Smooth muscle cell (in vitro differentiated cells): ENCODE measurements around the gene FCRL3. TPM values are rescaled to one million over a fixed set of nuclear protein-coding genes. Genes with fewer than 3 reads are reported as not detected.

Source experiments
- DNase-seq: peaks from one replicate; lab custom pipeline; 2025; ENCODE audit not compliant: unreplicated experiment; lab: John Stamatoyannopoulos, UW
- H2AFZ ChIP-seq: fragments of 200-600 bp; sonication (generic); 2 replicates; pipeline ENCODE4 v1.6.0; 2016; ENCODE audit warnings: antibody characterized with exemption, low read depth, mild to moderate bottlenecking
- H3F3A ChIP-seq: fragments of 200-600 bp; sonication (generic); 2 replicates; pipeline ENCODE4 v1.6.0; 2017; ENCODE audit warnings: antibody characterized with exemption, low read depth
- H3K27ac ChIP-seq: fragments of 200-600 bp; sonication (generic); 2 replicates; pipeline ENCODE4 v1.5.1; 2016; ENCODE audit warnings: low read depth, mild to moderate bottlenecking
- H3K27me3 ChIP-seq: fragments of 200-600 bp; sonication (generic); 2 replicates; pipeline ENCODE4 v1.6.1; 2016; ENCODE audit warnings: low read depth, mild to moderate bottlenecking
- H3K36me3 ChIP-seq: fragments of 200-600 bp; sonication (generic); 2 replicates; pipeline ENCODE4 v1.5.1; 2016; ENCODE audit warnings: low read depth
- H3K4me1 ChIP-seq: fragments of 200-600 bp; sonication (generic); 2 replicates; pipeline ENCODE4 v1.5.1; 2016; ENCODE audit warnings: low read depth
- H3K4me2 ChIP-seq: fragments of 200-600 bp; sonication (generic); 2 replicates; pipeline ENCODE4 v1.6.0; 2016; ENCODE audit warnings: mild to moderate bottlenecking
- H3K4me3 ChIP-seq: fragments of 200-600 bp; sonication (generic); 2 replicates; pipeline ENCODE4 v1.5.1; 2016; ENCODE audit warnings: mild to moderate bottlenecking
- H3K79me2 ChIP-seq: fragments of 200-600 bp; sonication (generic); 2 replicates; pipeline ENCODE4 v1.6.0; 2016; ENCODE audit warnings: low read depth, mild to moderate bottlenecking
- H3K9ac ChIP-seq: fragments of 200-600 bp; sonication (generic); 2 replicates; pipeline ENCODE4 v1.6.0; 2016; ENCODE audit warnings: low read depth
- H3K9me3 ChIP-seq: fragments of 200-600 bp; sonication (generic); replicated peaks from 2 replicates; pipeline ENCODE4 v1.5.1; 2016; ENCODE audit warnings: low read depth
- H4K20me1 ChIP-seq: fragments of 200-600 bp; sonication (generic); 2 replicates; pipeline ENCODE4 v1.6.0; 2016; ENCODE audit warnings: low read depth
- CTCF ChIP-seq: fragments of 200-600 bp; sonication (generic); IDR thresholded peaks from 2 replicates; pipeline ENCODE4 v1.5.1; 2017; ENCODE audit warnings: borderline replicate concordance, mild to moderate bottlenecking, antibody characterized with exemption; ENCODE audit not compliant: insufficient read depth, poor library complexity, severe bottlenecking
- WGBS: methylation state at CpG from one replicate; pipeline ENCODE4 v1.1.7; 2016; ENCODE audit warnings: low lambda C conversion rate; 5-methylcytosine and 5-hydroxymethylcytosine counted together
- polyA plus RNA-seq: library from polyadenylated mRNA; unstranded; fragments of >200 nt; fragmentation: Nextera tagmentation; extraction: Ambion mirVana; gene quantifications from 2 replicates; pipeline ENCODE4 v1.2.1, GENCODE V29; 2016
- total RNA-seq: library from RNA; depleted of rRNA; stranded (reverse); fragments of >200 nt; gene quantifications from 2 replicates; pipeline ENCODE4 v1.2.3, GENCODE V29; 2014

The FCRL3 gene
- total and polyA plus RNA-seq, 2 experiments from 2014 or later: not detected

GRCh38 chr1:157646144-157646543, 54.4 kb downstream of the FCRL3 start:
- DNase-seq: no peak
- H3F3A ChIP-seq: no peaks in the 10 kb centered on the region
- no peak overlapping the region for H3K27ac ChIP-seq

GRCh38 chr1:157641177-157641576, 59.4 kb downstream of the FCRL3 start:
- Histone ChIP-seq H3K9me3 (no peaks in the 10 kb centered on the region), H3K4me2 (no peak overlapping the region), H2AFZ (no peak overlapping the region), H3K9ac (no peak overlapping the region), H3F3A (no peaks in the 10 kb centered on the region), H3K4me3 (no peak overlapping the region), H4K20me1 (no peaks in the 10 kb centered on the region), H3K36me3 (no peaks in the 10 kb centered on the region), H3K27me3 (no peaks in the 10 kb centered on the region), H3K79me2 (no peaks in the 10 kb centered on the region), H3K4me1 (no peaks in the 10 kb centered on the region), H3K27ac (no peak overlapping the region)
- TF ChIP-seq CTCF: no peak
- DNase-seq: no peak
- 27% methylated on average over 2 of the region's 2 CpGs for WGBS

More at GRCh38 chr1:157646144-157646543, 54.4 kb downstream of the FCRL3 start:
- no peak overlapping the region for H3K9ac ChIP-seq
- H3K4me3 ChIP-seq: no peak overlapping the region
- no peaks in the 10 kb centered on the region for H3K9me3 ChIP-seq
- TF ChIP-seq CTCF: no peak
- H3K4me2 ChIP-seq: no peak overlapping the region
- H2AFZ ChIP-seq: no peak overlapping the region
- H4K20me1 ChIP-seq: no peaks in the 10 kb centered on the region
- no peaks in the 10 kb centered on the region for H3K79me2 ChIP-seq
- no peaks in the 10 kb centered on the region for H3K36me3 ChIP-seq
- no peaks in the 10 kb centered on the region for H3K4me1 ChIP-seq
- no peaks in the 10 kb centered on the region for H3K27me3 ChIP-seq

GRCh38 chr1:157639800-157640199, 60.8 kb downstream of the FCRL3 start:
- no peak for DNase-seq
- TF ChIP-seq CTCF: no peak
- H3K27me3 ChIP-seq: no peaks in the 10 kb centered on the region
- no peak overlapping the region for H3K9ac ChIP-seq
- H3K27ac ChIP-seq: no peak overlapping the region
- H3K4me2 ChIP-seq: no peak overlapping the region
- no peaks in the 10 kb centered on the region for H3K79me2 ChIP-seq
- WGBS: 65% methylated on average over 4 of the region's 4 CpGs
- no peaks in the 10 kb centered on the region for H3K9me3 ChIP-seq
- no peaks in the 10 kb centered on the region for H3F3A ChIP-seq
- H3K4me1 ChIP-seq: no peaks in the 10 kb centered on the region
- no peaks in the 10 kb centered on the region for H3K36me3 ChIP-seq
- H4K20me1 ChIP-seq: no peaks in the 10 kb centered on the region
- no peak overlapping the region for H2AFZ ChIP-seq
- H3K4me3 ChIP-seq: no peak overlapping the region

- Histone ChIP-seq H3K4me3 (no peak overlapping the region), H3K27ac (no peak overlapping the region), H3K9me3 (no peaks in the 10 kb centered on the region), H3K79me2 (no peaks in the 10 kb centered on the region), H3F3A (no peaks in the 10 kb centered on the region), H3K4me1 (no peaks in the 10 kb centered on the region), H3K27me3 (peaks cover 5% of the 10 kb centered on the region), H3K4me2 (no peak overlapping the region), H3K9ac (no peak overlapping the region), H4K20me1 (no peaks in the 10 kb centered on the region), H3K36me3 (no peaks in the 10 kb centered on the region), H2AFZ (no peak overlapping the region)
- no peak for TF ChIP-seq CTCF
- WGBS: 97% methylated on average over 1 of the region's 1 CpG
- no peak for DNase-seq
Observed at GRCh38 chr1:157628773-157629172, 71.8 kb downstream of the FCRL3 start.
